Activated CD8-positive, alpha-beta memory T cell treated with anti-CD3 and anti-CD28 coated beads for 48 hours (primary cell): ENCODE data around the gene PLEKHH1.
"Not testable (repeated sequence)": the region's sequence is repeated elsewhere in the genome, so short reads cannot be mapped to it uniquely, and the experiment has no call there.

ENCODE experiments used
- DNase-seq, 3 experiments: peaks; one replicate each; pipeline ENCODE4 v3.0.0-alpha.2; 2020; ENCODE audit warnings: low read depth in 2 of 3, low spot score in 2 of 3

PLEKHH1 gene

DNA sequence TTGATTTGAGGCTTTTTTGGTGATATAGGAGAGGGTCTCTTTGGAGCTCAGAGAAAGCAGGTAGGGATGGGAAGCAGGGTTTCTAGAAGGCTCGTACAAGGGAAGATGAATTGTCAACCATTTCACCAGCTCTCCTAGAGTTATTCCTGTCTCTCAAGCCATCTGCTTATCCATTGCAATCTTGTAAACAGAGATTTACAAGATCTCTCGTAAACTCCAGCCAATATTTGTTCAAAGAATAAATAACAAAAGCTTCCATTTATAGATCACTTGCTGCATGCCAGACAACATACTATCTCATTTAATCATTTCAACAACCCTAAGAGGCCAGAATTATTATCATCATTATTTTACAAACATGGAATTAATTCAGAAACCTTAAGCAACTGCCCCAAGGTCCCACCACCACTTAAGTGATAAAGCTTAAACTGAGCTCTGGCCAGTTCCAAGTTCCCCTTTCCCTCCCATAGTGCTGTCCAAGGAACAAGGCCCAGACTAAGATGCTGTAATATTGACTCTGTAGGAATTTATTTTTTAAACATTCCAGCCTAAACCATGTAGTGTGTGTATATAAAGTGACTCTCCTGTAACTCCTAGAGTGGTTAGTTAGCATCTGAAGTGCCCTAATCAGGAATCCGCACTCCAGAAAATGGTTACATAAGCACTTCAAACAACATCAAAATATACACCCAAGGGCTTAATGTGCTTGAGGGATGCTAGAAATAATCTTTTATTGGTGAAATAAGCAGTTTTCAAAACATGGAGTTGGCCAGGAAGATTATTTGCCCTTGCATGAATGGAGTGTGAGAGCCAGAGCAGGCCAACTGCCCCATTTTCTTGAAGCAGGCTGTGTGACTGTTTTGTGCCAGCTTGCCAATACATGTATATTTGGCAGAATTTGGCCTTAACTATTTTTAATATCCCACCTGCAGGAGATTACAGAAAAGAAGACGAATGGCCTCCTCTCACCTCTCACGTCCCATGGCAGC, 2.8 kb upstream of the PLEKHH1 start:
- DNase-seq, result no peak

DNA sequence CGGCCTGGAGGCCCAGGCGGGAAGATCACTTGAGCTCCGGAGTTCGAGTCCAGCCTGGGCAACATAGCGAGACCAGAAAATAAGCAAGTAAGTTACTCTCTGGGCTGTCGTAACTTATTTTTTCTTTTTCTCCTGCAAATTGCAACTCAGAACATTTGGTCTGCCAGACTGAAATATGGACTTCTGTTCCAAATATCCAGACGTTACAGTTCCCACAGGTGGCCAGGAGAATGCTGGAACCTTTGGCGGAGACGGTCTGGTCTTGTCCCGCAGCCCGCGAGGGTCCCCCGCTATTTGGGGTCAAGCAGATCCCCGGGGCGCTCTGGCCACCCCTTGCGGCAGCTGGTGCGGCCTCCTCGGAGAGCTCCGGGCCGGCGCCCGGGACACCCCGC, 488 bp upstream of the PLEKHH1 start:
- no peak for DNase-seq

DNA sequence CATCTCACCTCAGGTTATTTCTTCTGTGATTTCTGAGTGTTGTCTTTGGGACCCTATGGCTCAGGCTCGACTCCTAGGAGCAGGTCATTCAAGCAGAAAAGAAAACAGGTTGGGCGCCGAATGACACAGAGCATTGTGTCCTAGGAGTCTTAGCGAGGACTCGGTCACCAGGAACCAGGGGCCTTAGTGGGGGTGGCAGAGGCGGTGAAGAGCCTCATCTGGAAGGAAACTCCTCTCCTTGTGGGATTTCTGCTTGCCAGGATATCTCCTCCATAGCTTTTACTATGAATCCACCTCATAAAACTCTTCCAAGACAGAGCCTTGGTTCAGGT, 630 bp downstream of the PLEKHH1 start:
- no peak for DNase-seq

DNA sequence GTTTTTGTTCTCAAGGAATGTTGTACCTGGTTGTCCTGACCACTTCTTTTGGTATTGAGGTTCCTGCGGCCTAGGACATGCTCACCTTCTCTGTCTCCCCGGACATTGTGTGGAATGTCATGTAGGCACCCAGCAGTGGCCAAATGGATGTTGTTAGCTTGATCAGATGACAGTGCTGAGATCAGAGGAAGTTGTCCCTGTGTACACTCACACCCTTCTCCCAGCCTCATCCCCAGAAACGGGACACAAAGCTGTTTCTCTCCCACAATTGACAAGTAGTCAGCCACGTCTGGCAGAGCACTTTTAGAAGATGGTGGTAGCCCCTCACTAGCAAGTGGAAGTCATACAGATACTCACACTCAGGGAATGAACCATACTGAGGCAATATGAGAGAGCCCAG, 3.0 kb downstream of the PLEKHH1 start:
- DNase-seq, result no peak

DNA sequence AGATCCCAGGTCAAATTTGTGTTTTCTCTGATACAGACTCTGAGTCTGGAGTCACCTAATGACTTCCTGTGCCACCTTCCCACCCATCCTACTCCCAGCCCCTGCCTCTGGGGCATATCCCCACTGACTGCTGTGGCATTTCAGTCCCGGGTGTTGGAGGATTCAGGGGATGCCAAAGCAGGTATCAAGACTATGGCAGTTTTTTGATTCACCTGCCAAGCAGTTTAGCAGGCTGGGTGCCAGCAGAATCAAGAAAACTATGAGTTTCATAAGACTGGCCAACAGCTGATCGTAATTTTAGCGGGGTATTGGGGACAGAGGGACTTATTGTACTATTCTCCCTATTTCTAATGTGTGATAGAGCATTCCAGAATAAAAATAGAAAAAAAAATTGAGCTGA, 4.6 kb downstream of the PLEKHH1 start:
- DNase-seq, result no peak

DNA sequence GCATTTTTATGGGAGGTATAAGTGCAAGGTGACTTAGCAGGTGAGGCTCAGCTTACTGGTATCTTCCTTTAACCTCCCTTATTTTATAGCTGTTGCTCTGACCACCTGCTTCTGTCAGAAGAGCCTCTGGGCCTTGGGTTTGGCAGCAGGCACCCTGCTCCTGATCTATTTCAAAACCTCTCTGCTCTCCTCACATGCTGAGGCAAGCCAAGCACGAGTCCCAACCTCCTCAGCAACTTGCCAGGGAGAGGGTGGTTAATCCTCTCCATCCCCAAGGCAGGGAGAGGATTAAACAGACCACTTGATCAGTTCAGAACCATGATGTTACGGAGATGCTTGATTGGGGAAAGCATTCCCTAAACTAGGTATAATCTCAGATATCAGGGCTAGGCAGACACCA, 5.4 kb downstream of the PLEKHH1 start:
- DNase-seq, result no peak

DNA sequence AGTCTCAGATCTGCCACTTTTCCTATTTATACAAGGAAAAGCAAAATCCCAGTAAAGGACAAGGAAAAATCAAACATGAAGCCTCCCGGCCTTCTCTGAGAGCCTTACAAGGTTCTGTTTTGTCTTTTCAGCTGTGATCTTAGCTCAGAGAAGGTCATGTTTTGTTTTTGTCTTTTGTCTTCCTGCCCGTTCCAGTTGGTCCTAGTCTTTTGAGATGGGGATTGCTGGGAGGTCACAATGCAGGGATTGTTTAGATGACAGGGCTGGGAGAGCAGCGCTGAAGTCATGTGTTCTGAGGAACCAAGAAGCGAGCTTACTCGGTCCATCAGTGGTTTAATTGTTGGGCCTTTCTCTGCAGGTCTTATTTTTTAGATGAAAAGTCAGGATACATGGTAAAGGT, 6.0 kb downstream of the PLEKHH1 start:
- no peak for DNase-seq

DNA sequence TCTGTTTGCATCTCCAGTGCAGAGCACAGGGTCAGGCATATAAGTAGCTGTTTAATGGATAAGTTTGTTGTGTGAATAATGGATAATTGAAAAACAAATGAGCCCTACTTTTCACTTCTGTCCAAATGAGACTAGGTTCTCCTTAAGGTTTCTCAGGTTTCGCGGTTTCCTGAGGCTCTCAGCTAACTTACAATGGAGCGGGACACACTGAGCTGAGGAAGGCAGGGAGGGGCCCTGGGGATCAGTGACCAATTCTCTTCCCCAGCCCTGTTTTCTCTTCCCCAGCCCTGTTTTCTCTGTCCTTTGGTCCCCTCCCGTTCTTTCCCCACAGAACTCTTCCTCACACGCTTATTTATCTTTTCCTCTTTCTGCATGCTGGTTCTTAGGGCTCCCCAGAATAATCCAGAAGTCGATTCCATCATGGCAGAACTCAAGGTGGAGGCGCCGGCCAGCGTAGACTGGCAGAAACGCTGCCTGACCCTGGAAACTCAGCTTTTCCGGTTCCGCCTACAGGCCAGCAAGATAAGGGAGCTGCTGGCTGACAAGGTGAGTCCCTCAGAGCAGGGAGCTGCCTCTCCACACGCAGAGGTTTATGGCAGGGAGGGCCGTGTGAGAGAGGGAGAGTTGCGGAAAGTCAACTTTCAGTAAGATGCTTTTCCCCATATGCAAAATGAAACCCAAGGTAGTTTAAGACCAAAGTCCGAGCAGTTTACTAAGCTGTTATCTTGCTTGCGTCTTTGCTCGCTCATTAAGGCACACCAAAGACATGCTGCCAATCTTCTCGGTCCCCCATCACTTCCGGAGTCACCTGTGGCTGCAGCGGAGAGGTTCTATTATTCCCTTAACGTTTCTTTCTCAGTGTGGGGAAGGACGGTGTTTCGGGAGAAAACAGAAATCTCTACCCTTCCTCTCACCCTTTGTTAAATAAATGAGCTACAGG, 8.6 kb downstream of the PLEKHH1 start:
- DNase-seq, result no peak

DNA sequence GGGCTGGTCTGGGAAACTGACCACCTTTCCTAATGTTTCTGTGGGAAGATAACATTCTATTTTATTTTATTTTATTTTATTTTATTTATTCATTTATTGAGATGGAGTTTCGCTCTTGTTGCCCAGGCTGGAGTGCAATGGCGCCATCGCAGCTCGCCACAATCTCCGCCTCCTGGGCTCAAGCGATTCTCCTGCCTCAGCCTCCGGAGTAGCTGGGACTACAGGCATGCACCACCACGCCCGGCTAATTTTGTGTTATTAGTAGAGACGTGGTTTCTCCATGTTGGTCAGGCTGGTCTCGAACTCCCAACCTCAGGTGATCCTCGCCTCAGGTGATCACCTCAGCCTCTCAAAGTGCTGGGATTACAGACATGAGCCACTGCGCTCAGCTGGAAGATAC, 9.5 kb downstream of the PLEKHH1 start:
- DNase-seq, result not testable (repeated sequence)

DNA sequence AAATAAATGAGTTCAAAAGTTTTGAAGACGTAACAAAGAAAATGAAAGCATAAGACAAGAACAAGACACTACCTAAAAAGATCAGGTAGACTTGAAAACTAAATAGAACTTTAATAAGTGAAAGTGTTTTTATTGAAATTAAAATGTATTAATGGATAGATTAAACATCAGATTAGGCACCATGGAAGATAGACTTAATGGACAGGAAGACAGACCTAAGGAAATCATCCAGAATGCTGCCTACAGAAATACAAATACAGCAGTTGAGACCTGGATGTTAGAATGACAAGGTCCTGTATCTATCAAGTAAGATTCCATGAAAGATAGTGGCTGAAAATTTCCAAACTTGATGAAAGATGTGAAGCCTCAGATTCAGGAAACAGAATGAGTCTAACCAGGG, 11.5 kb downstream of the PLEKHH1 start:
- DNase-seq, result no peak

DNA sequence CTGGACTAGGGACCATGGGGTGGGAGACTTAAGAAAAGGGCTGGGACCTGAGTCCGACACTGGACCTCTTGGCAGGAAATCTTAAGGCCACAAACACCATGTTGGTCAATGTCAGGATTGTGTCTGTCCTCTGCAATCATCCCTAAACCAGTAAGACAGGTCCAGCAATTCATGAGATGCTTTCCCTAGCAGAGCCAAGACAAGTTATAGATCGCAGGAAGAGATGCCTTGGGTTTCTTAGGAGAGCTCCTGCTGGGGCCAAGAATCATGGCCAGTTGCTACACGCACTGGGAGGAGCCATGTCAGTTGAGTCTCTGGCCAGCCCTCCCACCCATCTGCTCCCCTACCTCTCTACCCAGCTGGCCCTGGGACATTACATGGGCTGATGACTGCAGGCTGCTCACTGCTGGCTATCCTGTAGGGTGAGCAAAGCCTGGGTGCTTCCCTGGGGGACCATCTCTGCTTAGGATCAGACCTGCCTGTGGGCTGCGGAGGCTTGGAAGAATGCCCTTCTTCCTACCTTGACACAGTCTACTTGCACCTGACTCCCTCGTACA, 14.2 kb downstream of the PLEKHH1 start:
- DNase-seq, result no peak

DNA sequence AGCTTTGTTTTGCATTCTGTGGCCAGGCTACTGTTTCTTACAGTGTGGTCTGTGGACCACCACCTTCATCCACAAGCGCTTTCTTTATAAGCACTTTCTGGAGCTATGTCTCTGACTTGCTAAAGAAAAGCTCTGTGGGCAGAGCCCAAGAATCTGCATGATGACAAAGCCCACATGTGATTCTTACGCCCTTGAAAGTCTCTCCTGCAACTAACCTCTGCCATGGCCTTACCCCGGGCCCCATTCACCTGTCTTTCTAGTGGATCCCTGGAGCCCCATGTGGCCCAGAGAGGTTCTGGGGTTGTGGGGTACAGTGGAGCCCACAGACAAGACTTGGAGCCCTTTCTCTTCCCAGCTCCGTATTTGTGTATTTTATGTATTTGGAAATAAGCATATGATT, 16.6 kb downstream of the PLEKHH1 start:
- DNase-seq, result no peak

DNA sequence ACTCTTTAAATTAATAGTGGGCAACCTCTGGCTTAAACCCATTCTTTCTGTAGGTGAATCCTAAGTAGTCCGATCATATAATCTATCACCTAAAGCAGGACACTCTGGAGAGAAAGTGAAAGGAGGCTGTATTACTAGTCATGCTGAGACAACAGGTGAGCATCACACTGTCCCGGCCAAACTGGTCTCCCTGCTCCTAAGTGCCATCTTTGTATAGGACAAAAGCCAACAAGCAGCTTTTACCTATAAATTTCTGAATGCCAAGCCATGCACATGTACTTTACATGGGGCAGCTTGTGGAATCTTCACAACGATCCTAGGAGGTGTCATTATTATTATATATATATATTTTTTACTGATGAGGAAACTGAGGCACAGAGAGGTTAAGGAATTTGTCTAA, 18.0 kb downstream of the PLEKHH1 start:
- no peak for DNase-seq

DNA sequence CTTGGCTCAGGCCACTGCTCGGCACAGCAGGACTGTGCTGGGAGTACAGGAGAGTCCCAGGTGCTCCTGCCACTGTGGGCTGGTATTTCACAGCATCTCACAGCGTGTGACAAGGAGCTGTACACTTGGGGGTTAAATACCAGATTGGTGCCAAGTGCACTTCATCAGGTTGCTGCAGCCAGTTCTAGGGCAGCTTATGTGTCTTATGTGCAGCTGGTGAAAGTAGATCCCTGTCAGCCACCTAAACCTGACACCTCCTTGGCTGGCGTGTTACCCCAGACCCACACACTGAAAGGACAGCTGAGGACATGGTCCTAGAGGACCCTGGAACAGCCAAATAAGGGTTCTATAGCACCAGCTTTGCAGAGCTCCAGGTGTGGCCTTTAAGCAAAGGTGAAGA, 18.9 kb downstream of the PLEKHH1 start:
- DNase-seq, result no peak

DNA sequence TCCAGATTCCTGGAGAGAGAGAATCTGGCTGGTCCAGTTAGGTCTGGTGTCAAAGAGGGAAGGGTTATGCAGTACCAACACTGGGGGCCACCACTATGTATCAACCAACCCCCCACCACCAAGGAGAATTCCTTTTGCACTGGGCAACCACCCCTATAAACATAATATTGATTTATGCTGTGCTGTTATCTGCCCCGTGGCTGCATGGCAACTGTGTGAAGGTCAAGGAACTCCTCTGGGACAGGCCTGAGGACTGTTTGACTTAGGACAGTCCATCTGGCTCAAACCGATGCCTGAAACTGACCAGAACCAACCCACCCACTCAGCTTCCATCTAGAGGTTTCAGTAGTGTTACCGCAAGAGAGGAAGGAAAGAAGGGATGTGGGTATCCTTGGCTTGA, 20.5 kb downstream of the PLEKHH1 start:
- DNase-seq, result no peak

DNA sequence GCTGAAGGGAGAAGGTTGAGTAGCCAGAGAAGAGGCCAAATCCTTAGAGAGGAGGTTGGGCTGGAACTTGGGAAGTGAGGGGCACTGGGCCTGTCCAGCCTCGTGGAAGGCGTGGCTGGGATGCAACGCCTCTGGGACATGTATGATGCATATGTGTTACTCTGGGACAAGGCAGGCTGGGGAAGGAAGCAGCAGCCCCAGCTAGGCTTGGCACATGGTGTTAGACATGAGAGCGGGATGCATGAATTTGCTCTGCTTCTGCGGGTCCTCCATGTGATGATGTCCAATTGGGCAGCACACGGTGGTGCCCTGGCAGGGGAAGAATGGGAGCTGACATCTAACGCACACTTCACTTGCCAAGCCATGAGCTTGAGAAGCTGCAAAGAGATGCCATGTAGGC, 21.3 kb downstream of the PLEKHH1 start:
- DNase-seq, result no peak

DNA sequence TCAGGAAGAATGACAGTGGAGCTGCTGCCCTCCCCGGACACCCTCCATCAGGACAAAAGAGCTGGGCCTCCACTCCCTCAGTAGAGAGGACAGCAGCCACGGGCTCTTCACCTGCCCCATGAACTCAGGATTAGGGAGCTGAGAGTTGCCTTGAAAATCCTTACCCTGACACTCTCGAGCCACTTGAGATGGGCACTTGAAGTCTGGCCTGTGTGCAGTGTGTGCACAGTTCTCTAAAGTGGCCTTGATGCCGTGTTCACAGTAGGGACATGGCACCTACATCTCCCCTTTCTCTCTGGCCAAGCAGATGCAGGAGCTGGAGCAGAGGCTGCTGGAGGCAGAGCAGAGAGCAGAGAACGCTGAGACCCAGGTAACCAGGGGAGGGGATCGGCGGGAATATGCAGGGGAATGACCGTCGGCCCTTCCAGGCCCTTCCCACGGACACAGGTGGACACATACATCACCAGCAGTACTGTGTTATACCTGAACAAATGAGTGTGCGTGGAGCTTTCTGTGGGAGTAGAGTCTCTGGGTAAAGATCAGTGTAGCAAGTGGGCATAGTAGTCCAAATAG, 22.5 kb downstream of the PLEKHH1 start:
- DNase-seq, result no peak

DNA sequence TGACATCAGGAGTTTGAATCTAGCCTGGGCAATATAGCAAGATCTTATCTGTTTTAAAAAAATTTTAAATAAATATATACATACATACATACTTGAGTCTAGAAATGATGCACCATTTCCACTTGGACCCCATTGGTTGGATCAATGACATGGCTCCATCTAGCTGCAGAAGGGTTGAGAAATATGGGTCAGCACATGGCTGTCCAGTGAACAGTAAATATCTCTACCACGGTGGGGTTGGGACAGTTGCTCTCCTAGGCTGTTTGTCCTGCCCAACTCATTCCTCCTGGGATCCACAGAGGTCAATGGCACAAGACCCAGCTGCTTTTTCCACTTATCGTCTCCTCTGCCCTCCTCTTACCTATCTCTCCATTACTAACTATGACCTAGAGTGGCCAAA, 23.6 kb downstream of the PLEKHH1 start:
- no peak for DNase-seq

DNA sequence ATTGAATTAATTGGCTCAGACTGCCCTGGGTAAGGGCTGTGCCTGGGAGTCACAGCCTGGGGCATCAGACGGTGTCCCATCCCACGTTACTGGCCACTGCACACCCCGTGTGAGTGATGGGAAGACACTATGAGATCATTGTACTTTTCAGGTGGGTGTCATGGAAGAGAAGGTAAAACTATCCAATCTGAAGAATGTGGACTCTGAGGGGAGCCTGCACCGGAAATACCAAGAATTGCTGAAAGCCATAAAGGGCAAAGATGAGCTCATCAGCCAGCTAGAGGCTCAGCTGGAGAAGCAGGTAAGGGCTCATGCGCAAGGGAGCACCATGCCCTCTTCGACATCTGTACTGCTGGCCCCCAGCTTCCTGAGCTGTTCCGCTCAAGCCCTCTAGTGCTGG, 24.0 kb downstream of the PLEKHH1 start:
- no peak for DNase-seq

DNA sequence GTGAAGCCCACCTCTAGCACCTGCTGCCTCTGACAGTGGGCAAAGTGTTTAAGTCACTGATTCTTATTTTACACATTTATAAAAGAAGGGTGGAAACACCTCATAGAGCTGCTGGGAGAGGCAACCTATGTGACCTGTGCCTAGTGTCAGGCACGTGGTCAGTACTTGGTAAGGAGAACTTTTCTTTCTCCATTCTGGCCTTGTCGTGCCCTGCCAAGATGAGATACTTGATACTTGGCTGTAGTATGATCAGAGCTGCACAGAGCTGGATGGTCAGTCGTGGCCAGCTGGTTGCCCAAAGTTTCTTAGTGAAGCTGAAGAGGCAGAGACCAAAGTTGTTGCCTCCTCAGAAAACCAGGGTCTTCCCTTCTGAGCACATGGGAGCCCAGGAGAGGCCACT, 24.6 kb downstream of the PLEKHH1 start:
- no peak for DNase-seq

DNA sequence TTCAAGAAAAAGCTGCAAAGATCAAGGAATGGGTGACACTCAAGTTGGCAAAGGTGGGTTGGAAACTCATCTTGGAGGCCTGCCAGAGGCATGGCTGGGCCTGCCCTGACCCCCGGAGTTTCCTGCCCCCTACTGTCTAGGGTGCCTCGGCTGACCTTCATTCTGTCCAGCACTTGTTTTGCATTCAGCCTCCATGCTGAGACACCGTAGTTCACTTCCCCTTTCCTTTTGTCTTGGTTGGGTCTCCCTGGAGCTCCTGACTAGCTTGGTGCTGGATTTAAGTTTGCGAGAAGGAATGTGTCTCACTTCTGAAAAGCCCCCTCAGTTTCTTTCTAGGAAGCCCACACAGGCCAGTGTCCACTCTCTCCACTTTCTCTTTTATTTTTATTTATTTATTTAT, 26.5 kb downstream of the PLEKHH1 start:
- DNase-seq, result no peak
